HG03135 (cell line): ENCODE results near the gene GLS2.
A peak's percentile ranks its signal among the peaks of the same experiment; 100 is the strongest.
"Not testable (repeated sequence)": the region's sequence is repeated elsewhere in the genome, so short reads cannot be mapped to it uniquely, and the experiment has no call there.

Source experiments
- ATAC-seq: cut with Tn5 transposase; IDR thresholded peaks from one replicate; pipeline ENCODE4 v1.9.1; 2021; ENCODE audit warnings: mild to moderate bottlenecking, moderate library complexity; ENCODE audit not compliant: unreplicated experiment

Gene GLS2

DNA sequence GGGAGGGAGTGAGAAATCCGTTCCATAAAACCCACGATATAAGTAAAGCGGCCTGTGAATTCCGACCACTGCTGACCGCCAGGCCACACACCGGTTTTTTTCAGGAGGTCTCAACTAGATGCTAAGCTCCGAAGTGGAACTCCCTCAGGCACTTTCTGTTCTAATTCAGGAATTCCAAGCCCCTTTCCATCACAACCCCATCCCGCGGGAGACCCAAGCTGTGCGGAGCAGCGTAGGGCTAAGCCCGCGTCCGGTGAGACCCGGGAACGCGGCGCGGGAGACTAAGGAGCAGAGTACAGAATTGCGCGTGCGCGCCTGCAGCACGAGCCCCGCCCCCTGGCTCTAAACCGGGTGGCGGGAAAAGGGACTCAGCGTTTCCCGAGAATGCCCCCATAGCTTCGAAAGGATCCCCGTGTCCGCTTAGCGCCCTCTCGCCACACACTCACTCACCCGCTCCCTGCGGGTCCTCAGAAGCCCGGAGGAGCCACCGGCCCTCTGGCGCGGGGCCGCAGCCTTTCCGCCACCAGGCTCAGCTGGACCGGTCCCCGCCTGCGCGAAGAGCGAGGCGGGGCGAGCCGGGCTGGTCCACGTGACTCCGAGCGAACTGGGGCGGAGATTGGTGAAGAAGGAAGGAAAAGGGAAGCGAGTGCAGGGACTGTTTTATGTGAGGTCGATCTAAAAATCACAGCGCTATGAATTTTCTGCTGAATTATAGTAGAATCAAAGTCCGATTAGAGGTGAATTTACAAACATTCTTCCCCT lies 38.9 kb downstream of the GLS2 start, which contains the start of gene TIMELESS:
TSS of gene TIMELESS (minus strand) at position 567 of the 762 bp plus-strand sequence. CDS start 15,256 bp downstream, outside the sequence.
- peak; percentile 97 for ATAC-seq

DNA sequence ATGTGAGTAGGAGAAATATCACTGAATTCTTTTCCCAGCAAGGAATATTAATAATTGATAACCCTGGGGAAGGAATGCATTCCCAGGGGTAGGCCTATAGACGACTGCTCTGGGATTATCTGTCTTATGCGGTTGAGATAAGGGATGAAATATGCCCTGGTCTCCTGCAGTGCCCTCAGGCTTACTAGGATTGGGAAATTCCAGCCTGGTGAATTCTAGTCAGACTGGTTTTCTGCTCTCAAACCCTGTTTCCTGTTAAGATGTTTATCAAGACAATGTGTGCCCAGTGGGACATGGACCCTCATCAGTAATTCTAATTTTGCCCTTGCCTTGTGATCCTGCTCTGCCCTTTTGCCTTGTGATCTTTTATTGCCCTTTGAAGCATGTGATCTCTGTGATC lies 44.8 kb downstream of the GLS2 start:
- ATAC-seq = not testable (repeated sequence)

DNA sequence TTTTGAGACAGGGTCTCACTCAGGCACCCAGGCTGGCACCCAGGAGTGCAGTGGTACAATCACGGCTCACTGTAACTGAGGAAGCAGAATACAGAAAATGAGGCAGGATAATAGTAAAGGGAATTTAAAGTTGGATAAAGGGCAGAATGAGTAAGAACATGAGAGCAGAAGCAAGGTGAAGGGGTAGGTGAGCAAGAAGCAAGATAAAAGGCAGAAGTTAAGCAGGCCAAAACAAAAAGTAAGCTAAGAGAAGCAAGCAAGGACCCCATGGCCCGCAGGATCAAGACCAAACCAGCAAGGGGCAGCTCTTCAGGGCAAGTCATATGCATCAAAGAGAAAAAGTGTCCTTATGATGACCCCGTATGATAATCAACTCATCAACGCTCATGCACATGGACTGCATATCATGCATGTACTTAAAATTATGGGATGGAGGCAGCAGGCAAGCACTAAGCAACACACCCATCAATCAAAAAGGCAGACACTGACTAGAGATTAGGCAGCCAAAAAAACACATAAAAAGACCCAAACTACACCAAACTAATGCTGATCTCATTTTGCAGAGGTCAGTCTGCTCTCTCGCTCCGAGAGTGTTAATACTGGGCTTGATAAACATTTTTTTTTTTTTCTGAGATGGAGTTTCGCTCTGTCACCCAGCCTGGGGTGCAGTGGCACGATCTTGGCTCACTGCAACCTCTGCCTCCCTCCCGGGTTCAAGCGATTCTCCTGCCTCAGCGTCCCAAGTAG lies 50.4 kb downstream of the GLS2 start:
- no peak for ATAC-seq

DNA sequence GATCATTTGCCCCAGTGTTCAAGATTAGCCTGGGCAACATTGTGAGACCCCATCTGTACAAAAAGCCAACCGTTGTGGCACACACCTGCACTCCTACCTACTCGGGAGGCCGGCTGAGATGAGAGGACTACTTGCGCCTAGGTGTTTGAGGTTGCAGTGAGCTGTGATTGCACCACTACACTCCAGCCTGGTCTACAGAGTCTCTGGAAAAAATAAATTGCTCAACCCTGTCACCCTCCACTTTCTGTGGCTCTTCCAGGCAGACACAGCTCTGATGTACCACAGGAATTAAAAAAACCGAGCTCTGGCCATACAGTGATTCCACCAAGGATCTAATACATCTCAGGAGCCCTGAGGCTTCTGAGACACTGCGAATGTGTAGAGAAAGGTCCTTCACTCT lies 53.1 kb downstream of the GLS2 start:
- ATAC-seq = no peak

DNA sequence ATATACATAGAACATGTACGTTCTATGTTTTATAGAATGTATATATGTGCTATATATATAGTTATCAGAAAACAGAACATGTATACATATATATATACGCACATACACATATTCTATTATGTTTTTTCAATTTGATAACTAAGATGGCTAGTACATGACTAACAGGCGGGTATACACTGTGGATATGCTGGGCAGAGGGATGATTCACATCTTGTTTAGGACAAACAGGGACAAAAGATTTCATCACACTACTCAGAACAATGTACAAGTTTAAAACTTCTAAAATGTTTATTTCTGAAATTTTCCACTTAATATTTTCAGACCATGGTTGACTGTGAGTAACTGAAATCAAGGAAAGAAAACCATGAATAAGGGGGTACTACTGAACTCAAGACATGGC lies 56.1 kb downstream of the GLS2 start:
- no peak for ATAC-seq

DNA sequence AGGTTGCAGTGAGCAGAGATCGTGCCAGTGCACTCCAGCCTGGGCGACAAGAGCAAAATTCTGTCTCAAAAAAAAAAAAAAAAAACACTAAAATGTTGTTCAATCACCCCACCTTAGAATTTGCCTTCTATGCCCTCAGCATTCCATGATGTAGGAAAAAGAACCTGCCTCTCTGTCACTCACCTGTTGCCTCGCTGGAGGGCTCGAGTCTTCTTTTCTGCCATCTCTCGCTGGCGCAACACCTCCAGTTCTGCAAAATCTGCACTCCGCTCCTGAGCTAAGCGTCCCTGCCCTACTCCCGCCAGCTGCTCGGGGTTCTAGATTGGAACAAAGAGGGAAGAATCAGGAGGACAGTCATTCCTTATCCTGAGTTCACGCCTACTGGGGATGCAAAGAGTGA lies 56.7 kb downstream of the GLS2 start:
- ATAC-seq = no peak

DNA sequence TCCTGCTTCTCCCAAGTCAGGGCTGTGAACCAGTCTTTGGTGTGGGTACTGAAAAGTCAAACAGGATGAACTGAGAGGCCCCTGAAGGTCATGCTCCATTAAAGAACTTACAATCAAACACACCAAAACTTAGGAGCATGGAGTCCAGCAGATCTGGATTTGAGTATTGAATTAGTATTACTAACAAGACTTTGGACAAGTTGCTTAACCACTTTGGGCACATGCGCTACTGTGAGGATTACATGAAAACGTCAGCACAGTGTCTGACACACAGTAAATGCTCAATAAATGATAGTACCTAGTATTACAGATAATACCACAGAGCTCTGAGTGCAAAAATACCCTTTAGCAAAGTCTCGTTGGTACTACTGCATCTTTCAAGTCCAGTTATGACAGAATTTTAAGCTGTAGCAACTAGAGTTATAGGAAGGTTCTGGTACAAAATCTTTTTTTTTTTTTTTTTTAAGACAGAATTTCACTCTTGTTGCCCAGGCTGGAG lies 62.0 kb downstream of the GLS2 start:
- ATAC-seq = no peak

DNA sequence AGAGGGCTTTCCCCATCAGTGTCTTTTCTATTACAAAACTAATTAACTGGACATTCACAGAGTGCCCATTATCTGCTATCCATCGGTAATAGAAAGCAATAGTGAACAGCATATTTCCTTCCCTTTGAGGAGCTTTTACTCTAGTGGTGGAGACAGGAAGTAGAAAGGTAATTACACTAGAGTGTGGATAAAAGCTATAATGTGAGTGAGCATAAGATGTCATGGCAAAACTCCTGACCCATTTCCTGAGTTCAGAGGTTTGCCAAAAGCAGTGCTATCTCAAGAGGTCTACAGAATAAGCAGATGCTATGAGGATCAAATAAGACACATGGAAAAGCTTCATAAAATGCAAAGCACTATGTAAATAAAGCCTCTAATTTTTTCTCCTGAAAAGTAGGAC lies 62.8 kb downstream of the GLS2 start:
- ATAC-seq = no peak
